ENCODE data around the gene ZNF444.
"Not testable (repeated sequence)": the region's sequence is repeated elsewhere in the genome, so short reads cannot be mapped to it uniquely, and the experiment has no call there.

Gene ZNF444

GRCh38 chr19:56140583-56141416 lies at the start of gene ZNF444:
Gene ZNF444 (plus strand): TSS chr19:56141287. CDS start chr19:56146912, 5,625 bp downstream.
- peak; percentile 97 to 100 for DNase-seq

DNA sequence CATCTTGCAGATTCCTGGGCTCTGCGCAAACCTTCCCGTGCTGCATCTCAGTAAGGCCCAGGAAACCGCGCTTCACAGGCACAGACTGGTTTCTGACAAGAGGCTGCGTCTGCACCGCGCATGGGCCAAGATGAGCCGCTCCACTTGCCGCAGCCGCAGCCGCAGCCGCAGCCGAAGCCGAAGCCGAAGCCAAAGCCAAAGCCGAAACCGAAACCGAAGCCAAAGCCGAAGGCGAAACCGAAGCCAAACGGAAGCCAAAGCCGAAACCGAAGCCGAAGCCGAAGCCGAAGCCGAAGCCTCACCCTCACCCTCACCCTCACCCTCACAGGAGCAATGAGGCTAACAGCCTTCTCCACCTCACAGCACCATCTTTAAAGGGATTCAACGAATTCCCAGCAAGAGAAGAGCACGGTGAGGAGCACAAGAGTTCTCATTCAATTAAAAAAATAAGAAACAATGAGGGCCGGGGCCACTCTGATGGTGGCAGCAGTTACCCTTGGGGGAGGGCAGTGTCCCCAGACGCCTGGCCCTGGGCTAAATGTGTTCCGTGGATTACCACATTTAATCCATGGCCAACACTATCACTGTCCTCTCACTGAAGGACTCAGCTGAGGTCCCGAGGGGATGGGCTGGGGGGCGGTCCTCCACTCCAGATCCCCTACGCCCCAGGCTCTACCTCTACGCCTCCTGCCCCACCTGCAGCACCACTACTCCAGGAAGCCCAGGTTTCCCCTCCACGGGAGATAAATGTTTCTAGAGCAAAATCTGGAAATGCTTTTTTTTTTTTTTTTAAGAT lies 49.1 kb upstream of the ZNF444 start:
- DNase-seq = no peak

DNA sequence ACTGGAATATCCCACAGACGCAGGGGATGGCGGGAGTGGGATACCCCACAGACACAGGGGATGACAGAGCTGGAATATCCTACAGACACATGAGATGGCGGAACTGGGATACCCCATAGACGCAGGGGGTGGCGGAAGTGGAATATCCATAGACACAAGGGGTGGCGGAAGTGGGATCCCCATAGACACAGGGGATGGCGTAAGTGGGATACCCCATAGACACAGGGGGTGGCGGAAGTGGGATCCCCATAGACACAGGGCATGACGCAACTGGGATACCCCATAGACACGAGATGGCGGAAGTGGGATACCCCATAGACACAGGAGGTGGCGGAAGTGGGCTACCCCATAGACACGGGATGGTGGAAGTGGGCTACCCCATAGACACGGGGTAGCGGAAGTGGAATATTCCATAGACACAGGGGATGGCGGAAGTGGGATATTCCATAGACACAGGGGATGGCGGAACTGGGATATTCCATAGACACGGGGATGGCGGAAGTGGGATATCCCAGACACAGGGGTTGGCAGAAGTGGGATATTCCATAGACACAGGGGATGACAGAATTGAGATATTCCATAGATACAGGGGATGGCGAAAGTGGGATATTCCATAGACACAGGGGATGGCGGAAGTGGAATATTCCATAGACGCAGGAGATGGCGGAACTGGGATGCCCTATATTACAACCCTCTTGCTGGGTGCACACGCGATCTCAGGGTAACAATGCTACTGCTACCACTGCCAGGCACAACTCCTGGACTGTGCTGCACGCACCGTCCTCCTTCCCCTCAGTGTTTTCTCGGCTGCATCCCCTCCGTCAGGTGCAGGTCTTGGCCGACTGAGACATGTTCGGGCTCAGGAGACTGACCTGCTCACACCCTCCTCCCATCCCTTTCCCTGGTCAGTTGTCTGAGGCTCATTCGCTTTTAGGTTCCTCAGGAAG lies 48.1 kb upstream of the ZNF444 start:
- no peak for DNase-seq

DNA sequence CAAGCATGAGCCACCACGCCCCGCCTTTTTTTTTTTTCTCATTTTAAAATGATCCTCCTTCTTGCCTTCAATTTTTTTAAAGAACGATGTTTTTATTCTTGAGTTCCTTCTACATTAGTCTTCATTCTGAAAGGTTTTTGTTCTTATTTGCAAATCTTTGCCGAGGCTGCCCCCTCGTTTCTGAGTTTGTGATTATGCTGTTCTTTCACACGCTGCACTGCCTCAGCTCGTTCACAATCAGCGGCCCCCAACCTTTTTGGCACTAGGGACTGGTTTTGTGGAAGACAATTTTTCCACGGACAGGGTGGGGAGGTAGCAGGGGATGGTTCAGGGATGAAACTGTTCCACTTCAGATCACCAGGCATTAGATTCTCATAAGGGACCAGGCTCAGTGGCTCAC lies 46.6 kb upstream of the ZNF444 start:
- no peak for DNase-seq

GRCh38 chr19:56096665-56097064 lies 44.4 kb upstream of the ZNF444 start:
- no peak for DNase-seq

DNA sequence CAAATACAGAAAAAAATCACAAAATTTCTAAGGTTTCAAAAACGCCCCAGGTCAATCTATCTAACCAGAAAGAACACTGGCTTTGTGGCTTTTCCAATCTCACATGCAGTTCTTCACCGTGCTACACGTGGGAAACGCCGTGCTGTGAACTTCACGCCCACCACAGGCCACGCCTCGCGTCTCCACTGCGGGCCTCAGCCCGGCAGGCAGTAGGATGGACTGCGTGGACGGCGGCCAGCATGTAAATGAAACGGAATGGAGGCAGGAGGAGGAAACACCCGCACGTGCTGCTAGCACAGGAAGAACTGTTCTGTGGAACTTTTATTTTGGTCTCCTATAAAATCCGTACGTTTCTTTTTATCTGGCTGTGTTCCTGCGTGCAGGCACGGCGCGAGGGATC lies 43.8 kb upstream of the ZNF444 start:
- no peak for DNase-seq

- DNase-seq = no peak
Measured at GRCh38 chr19:56097776-56098175, 43.3 kb upstream of the ZNF444 start.

DNA sequence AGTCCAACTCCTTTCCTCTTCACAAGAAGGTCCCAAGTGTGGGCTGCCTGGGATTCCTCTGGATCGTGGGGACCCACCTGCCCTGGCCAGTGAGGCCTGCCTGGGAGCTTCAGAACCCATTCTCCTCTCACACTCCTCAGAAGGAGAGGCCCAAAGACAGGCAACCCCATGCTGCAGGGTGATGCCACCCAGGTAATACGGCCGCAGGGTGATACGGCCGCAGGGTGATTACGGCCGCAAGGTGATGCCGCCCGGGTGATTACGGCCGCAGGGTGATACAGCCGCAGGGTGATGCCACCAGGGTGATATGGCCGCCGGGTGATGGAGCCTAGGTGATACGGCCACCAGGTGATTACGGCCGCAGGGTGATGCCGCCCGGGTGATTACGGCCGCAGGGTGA lies 42.9 kb upstream of the ZNF444 start:
- not testable (repeated sequence) for DNase-seq

DNA sequence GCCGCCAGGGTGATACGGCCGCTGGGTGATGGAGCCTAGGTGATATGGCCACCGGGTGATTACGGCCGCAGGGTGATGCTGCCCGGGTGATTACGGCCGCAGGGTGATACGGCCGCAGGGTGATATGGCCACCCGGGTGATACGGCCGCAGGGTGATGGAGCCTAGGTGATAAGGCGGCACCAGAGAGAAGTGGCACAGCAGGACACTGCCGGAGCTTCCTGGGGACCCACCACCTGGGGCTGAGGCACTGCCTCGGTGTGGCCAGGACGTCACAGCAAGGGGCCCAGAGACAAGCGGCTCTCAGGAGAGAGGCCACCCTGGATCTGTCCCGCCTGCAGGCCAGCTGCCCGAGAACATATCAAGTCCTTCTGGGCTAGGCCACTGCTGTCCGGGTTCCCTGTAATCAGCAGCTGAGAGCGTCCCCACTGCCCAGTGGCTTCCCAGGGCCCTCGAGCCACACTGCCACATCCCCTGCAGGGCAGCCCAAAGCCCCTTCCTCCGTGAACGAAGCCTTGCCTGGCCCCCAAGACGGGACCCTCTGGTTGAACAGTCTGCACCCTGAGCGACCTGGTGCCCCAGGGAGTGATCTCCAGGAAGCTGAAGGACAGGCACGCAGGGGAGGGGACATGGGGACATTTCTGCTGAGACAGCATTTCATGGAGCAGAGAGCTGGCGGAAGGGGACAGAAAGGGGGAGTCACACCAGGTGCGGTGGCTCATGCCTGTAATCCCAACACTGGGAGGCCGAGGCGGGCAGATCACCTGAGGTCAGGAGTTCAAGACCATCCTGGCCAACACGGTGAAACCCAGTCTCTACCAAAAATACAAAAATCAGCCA lies 42.1 kb upstream of the ZNF444 start:
- no peak for DNase-seq

GRCh38 chr19:56099638-56100539 lies 41.2 kb upstream of the ZNF444 start:
- DNase-seq = no peak

- no peak for DNase-seq
Measured at GRCh38 chr19:56101095-56101494, 40.0 kb upstream of the ZNF444 start.

DNA sequence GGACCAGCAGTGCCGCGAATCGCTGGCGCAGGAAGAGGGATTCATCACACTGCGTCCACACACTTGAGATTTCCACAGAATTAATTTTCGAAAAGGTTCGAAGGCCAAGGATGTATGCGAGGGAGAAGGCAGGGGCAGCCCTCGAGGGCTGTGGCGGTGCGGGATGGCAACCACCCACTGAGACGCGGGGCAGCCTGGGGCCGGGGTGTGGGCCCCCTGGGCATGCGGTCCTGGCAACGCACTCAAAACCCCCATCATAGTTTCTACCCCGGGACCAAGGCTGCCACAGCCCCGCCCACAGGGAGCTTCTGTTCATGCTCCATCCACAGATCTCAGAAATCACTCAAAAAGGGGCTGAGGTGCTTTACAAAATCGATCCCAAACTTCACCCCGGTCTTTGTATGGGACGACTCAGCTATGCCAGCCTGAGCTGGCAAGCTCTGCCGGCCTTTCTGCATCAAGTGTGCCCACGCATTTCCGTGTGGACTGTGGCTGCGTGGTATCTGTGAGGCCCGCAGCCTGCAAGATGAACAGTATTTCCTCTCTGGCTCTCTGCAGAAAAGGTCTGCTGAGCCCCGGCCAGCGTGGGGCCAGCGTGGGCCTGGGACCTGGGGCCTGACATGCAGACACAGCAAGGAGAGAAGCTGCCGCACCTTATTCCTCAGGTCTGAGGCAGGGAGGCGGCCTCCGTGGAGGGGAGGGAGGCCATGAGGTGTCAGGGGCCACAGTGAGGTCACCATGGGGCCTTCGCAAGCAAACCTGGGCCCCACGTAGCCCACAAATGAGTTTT lies 39.1 kb upstream of the ZNF444 start:
- no peak for DNase-seq

DNA sequence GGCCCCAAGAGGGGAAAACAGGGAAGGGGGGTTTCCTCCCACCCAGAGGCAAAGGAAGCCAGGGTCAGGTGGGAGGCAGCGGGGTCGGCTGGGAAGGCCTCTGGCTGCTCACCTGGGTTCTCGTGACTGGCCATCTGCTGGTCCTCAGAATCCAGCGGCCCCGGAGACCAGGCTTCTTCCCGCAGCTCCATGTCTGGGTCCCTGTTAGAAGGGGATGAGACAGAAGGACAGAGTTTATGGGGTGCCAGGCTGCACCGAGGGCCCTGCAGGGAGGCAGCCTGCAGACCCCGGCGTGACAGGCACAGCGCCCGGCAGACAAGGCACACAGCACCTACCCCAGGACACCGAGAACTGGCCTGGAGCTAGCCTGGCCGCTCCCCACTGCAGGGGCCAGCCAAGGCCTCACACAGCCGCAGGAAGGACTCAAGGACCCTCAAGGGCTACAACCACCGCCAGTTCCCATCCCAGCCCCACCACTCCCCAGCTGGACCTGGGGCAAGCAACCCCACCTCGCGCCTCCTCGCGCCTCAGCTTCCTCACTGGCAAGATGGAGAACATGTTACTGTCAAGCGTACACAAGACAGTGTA lies 38.0 kb upstream of the ZNF444 start:
- no peak for DNase-seq

DNA sequence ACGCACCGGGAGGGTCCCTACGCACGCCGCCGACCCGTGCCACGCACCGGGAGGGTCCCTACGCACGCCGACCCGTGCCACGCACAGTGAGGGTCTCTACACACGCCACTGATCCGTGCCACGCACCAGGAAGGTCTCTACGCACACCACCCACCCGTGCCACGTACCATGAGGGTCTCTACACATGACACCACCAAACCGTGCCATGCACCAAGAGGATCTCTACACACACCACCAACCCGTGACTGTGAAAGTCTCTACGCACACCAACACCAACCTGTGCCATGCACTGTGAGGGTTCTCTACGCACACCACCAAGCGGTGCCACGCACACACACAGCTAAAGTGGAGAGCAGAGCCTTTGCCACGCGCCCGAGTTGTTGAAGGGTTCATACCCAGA lies 36.7 kb upstream of the ZNF444 start:
- DNase-seq = no peak

GRCh38 chr19:56105090-56105701 lies 35.9 kb upstream of the ZNF444 start:
- DNase-seq = peak; percentile 40 to 42

- not testable (repeated sequence) for DNase-seq
Measured at GRCh38 chr19:56105831-56106396, 35.2 kb upstream of the ZNF444 start.

- DNase-seq = no peak
Measured at GRCh38 chr19:56106397-56106849, 34.7 kb upstream of the ZNF444 start.

DNA sequence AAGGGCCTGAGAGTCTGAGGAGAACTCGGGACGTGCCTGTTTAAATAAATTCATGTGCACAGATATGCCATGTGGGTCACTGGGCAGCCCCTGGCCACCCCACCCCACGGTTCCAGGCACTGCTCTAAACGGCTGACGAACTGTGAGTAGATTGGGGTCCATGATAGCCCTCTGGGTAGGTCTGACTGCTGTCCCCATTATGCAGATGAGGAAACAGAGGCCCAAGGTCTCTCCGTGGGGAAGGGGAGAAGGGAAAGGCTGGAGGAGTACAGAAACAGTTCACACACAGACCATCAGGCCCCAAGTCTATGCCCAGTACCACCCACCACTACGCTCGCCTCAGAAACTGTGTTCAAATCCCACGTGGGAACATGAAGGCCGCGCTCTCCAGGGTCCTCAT lies 34.1 kb upstream of the ZNF444 start:
- DNase-seq = no peak

Measured in stimulated activated CD4-positive, alpha-beta T cell treated with anti-CD3 and anti-CD28 coated beads, Interleukin-4, amount 100 ng/mL, for 4 hours (primary cell).